Heart left ventricle (tissue), 13 donors: ENCODE data around the gene MAST4.

Experiments used
- POLR2A ChIP-seq, 2 donors: fragments of 450-650 bp; IDR thresholded peaks; one replicate each; pipeline ENCODE4 v1.6.1; 2017; ENCODE audit warnings: antibody characterized with exemption in 2 of 2, mild to moderate bottlenecking in 2 of 2, moderate library complexity in 2 of 2
- TF ChIP-seq, protein P1 (sequence below), 12 donors: fragments of 200-600 bp; sonication (generic) in 4 of 12; IDR thresholded peaks; one replicate each; pipeline versions ENCODE4 v1.5.0 to v1.8.0; 2018 to 2022; ENCODE audit warnings: antibody characterized with exemption in 12 of 12, mild to moderate bottlenecking in 5 of 12
- donor health status: ischemic (EF 13 %, LVEDD 7.1; RV severe dilation, severe dysfunction).
- donor health status: DM: no; HTN: yes; CAD: no.
- donor health status: DM: no; HTN: no; CAD: no.
- donor health status: ischemic (EF 25% LVEDD 6.9; RV normal size, moderate dysfunction).
- donor health status: ischemic (EF 25% LVEDD 5.7; RV mildly dilated, moderate dysfunction).
- donor health status: ischemic (EF 35%, LVEDD 5.7; RV mildly dilated, moderate dysfunction).
- donor health status: nonischemic (EF 11% LVEDD 7.7; RV severe dilation, severe dysfunction).
- donor health status: DM: yes; HTN: yes; CAD: no.
- donor health status: PGD.
- donor health status: ischemic (EF 29% LVEDD 5.4; RV normal size, mild dysfunction).
- donor health status: nonischemic (EF 23%, LVEDD 6.1; RV moderate dilation, normal function).

GRCh38 chr5:66728049-66728448, 131.9 kb downstream of the MAST4 start:
- TF ChIP-seq, protein P1, sequence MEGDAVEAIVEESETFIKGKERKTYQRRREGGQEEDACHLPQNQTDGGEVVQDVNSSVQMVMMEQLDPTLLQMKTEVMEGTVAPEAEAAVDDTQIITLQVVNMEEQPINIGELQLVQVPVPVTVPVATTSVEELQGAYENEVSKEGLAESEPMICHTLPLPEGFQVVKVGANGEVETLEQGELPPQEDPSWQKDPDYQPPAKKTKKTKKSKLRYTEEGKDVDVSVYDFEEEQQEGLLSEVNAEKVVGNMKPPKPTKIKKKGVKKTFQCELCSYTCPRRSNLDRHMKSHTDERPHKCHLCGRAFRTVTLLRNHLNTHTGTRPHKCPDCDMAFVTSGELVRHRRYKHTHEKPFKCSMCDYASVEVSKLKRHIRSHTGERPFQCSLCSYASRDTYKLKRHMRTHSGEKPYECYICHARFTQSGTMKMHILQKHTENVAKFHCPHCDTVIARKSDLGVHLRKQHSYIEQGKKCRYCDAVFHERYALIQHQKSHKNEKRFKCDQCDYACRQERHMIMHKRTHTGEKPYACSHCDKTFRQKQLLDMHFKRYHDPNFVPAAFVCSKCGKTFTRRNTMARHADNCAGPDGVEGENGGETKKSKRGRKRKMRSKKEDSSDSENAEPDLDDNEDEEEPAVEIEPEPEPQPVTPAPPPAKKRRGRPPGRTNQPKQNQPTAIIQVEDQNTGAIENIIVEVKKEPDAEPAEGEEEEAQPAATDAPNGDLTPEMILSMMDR (IDR thresholded peaks at IDR 0.05) = no peak
- TF ChIP-seq POLR2A (IDR thresholded peaks at IDR 0.05) = no peak
